ENCODE measurements around the gene BID. TPM values are rescaled to one million over a fixed set of nuclear protein-coding genes. Genes with fewer than 3 reads are reported as not detected.

The BID gene
- total RNA-seq, 4 donors from 2014 or later = 5.1 to 23.7 (median 9.8) TPM

GRCh38 chr22:17794726-17795542 is 20.7 kb upstream of the BID start:
- Histone ChIP-seq H3K4me1 (no peaks in the 10 kb centered on the region), H3K9me3 (no peaks in the 10 kb centered on the region), H3K27ac (no peak overlapping the region), H3K36me3 (peaks cover 0 to 11% of the 10 kb centered on the region in 2 donors), H3K4me3 (no peak overlapping the region), H3K27me3 (no peaks in the 10 kb centered on the region)
- intact Hi-C loops (cut with DNase I; ENCODE audit: low total_unique reads) (no loop called here), in situ Hi-C loops (cut with MboI; ENCODE audit: low sequenced_read_pairs in 4 of 4) (no loop called here)
- no peak for TF ChIP-seq POLR2A (IDR thresholded peaks at IDR 0.05)
- TF ChIP-seq CTCF (IDR thresholded peaks at IDR 0.05 in 4 of 5, conservative IDR thresholded peaks at IDR 0.05 in 1 of 5) = no peak
- ATAC-seq (no peak), DNase-seq (no peak)

- no peak for ATAC-seq
- TF ChIP-seq POLR2A (IDR thresholded peaks at IDR 0.05) = no peak
- TF ChIP-seq CTCF (IDR thresholded peaks at IDR 0.05 in 4 of 5, conservative IDR thresholded peaks at IDR 0.05 in 1 of 5) = no peak
- Histone ChIP-seq H3K4me3 (no peak overlapping the region), H3K4me1 (peaks cover 0 to 4% of the 10 kb centered on the region in 2 donors), H3K27ac (no peak overlapping the region), H3K27me3 (no peaks in the 10 kb centered on the region), H3K36me3 (peaks cover 0 to 18% of the 10 kb centered on the region in 2 donors), H3K9me3 (no peaks in the 10 kb centered on the region)
- in situ Hi-C loops (cut with MboI; ENCODE audit: low sequenced_read_pairs in 4 of 4) = no loop called here
- intact Hi-C loops (cut with DNase I; ENCODE audit: low total_unique reads) = no loop called here
- no peak for DNase-seq
Observed at GRCh38 chr22:17792854-17793434, 18.7 kb upstream of the BID start.

GRCh38 chr22:17792299-17792698 is 18.0 kb upstream of the BID start:
- in situ Hi-C loops (cut with MboI; ENCODE audit: low sequenced_read_pairs in 4 of 4) = no loop called here
- intact Hi-C loops (cut with DNase I; ENCODE audit: low total_unique reads) = no loop called here
- H3K9me3 ChIP-seq = no peaks in the 10 kb centered on the region
- ATAC-seq (no peak), DNase-seq (no peak)
- H3K4me1 ChIP-seq = peaks cover 5 to 10% of the 10 kb centered on the region in 2 donors
- no peak overlapping the region for H3K27ac ChIP-seq
- peaks cover 0 to 18% of the 10 kb centered on the region in 2 donors for H3K36me3 ChIP-seq
- no peaks in the 10 kb centered on the region for H3K27me3 ChIP-seq
- TF ChIP-seq CTCF (IDR thresholded peaks at IDR 0.05 in 4 of 5, conservative IDR thresholded peaks at IDR 0.05 in 1 of 5) = no peak
- TF ChIP-seq POLR2A (IDR thresholded peaks at IDR 0.05) = no peak
- no peak overlapping the region for H3K4me3 ChIP-seq

GRCh38 chr22:17791196-17791595 is 16.9 kb upstream of the BID start:
- ATAC-seq (no peak), DNase-seq (no peak)
- no peak for TF ChIP-seq POLR2A (IDR thresholded peaks at IDR 0.05)
- no peak for TF ChIP-seq CTCF (IDR thresholded peaks at IDR 0.05 in 4 of 5, conservative IDR thresholded peaks at IDR 0.05 in 1 of 5)
- peaks cover 16 to 20% of the 10 kb centered on the region in 2 donors for H3K4me1 ChIP-seq
- peaks cover 0 to 18% of the 10 kb centered on the region in 2 donors for H3K36me3 ChIP-seq
- no peaks in the 10 kb centered on the region for H3K27me3 ChIP-seq
- in situ Hi-C loops (cut with MboI; ENCODE audit: low sequenced_read_pairs in 4 of 4) (no loop called here), intact Hi-C loops (cut with DNase I; ENCODE audit: low total_unique reads) (no loop called here)
- no peak overlapping the region for H3K4me3 ChIP-seq
- no peaks in the 10 kb centered on the region for H3K9me3 ChIP-seq
- H3K27ac ChIP-seq = no peak overlapping the region

All from gastrocnemius medialis (tissue), 4 donors.